GM19372 (cell line): ENCODE results near the gene LCORL.
A peak's percentile ranks its signal among the peaks of the same experiment; 100 is the strongest.
"Not testable (repeated sequence)": the region's sequence is repeated elsewhere in the genome, so short reads cannot be mapped to it uniquely, and the experiment has no call there.

ENCODE experiments used
- ATAC-seq: cut with Tn5 transposase; IDR thresholded peaks from one replicate; pipeline ENCODE4 v1.9.1; 2021; ENCODE audit warnings: mild to moderate bottlenecking, low read depth, moderate library complexity; ENCODE audit not compliant: unreplicated experiment

The LCORL gene

DNA sequence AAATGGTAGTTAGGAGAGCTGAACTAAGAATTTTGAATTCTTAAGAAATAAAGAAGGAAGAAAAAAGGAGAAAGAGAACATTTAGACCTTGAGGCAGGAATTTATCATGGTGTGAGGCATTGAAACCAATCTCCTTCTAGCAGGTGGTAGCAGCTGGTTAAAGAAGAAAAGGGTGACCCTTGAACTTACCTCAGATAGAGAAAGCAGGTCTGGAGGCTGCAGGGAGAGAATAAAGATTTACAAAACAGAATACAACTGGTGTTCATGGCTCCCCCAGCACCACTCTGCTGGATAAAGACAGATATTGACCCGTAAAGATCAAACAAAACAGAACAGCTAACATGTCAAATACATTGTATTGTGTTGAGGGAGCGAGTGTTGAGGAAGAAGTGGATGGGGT lies 154.7 kb downstream of the LCORL start:
- no peak for ATAC-seq

- no peak for ATAC-seq
These were observed 155.6 kb downstream of the LCORL start for GRCh38 chr4:17865866-17866363.

GRCh38 chr4:17861906-17862305 lies 159.6 kb downstream of the LCORL start:
- ATAC-seq, result not testable (repeated sequence)

DNA sequence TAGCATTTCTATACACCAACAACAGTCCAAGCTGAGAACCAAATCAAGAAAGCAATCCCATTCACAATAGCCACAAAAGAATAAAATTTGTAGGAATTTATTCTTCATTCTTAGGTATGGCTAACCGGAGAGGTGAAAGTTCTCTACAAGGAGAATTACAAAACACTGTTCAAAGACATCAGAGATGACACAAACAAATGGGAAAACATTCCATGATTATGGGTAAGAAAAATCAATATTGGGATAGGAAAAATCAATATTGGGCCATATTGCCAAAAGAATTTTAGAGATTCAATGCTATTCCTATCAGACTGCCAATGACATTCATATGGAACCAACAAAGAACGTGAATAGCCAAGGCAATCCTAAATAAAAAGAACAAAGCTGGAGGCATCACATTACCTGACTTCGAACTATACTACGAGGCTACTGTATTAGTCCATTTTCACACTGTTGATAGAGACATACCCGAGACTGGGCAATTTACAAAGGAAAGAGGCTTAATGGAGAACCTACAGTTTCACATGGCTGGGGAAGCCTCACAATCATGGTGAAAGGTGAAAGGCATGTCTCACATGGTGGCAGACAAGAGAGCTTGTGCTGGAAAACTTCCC lies 161.7 kb downstream of the LCORL start:
- no peak for ATAC-seq

GRCh38 chr4:17854036-17854435 lies 167.5 kb downstream of the LCORL start:
- no peak for ATAC-seq

DNA sequence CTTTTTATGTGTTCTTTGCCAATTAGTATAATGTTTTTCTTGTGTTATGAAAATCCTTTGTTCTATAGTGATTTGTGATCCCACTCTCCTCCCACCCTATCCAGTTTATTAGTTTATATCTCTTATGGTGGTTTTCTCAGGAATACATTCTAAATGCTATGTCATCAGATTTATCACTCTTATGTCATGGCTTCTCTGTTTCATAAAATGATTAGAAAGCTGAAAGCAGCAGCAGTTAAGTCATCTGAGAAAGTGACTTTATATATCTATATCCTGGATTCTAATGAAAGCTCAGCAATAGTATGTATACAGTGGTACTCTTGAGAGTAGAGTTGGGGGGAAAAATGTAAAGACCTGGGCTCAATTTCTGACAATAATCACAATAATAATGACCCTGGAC lies 169.6 kb downstream of the LCORL start:
- ATAC-seq, result no peak

DNA sequence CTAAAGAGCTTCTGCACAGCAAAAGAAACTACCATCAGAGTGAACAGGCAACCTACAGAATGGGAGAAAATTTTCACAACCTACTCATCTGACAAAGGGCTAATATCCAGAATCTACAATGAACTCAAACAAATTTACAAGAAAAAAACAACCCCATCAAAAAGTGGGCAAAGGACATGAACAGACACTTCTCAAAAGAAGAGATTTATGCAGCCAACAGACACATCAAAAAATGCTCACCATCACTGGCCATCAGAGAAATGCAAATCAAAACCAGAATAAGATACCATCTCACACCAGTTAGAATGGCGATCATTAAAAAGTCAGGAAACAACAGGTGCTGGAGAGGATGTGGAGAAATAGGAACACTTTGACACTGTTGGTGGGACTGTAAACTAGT lies 171.3 kb downstream of the LCORL start:
- not testable (repeated sequence) for ATAC-seq

GRCh38 chr4:17846266-17846665 lies 175.3 kb downstream of the LCORL start:
- ATAC-seq, result no peak

GRCh38 chr4:17823871-17824669 lies 197.5 kb downstream of the LCORL start:
- ATAC-seq, result no peak

DNA sequence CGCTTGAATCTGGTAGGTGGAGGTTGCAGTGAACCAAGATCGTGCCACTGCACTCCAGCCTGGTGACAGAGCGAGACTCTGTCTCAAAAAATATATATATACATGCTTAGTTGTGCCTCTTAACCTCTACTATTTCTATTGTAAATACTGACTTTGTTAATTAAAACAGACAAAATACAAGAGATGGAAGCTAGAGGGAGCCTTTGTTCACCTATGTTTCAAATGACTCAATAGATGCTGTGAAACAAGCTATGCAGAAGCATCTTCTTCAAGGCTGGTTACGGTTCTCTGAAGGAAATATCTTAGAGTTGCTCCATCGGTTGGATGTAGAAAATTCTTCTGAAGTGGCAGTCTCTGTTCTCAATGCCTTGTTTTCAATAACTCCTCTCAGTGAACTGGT lies 204.5 kb downstream of the LCORL start:
- ATAC-seq, result peak; percentile 87

DNA sequence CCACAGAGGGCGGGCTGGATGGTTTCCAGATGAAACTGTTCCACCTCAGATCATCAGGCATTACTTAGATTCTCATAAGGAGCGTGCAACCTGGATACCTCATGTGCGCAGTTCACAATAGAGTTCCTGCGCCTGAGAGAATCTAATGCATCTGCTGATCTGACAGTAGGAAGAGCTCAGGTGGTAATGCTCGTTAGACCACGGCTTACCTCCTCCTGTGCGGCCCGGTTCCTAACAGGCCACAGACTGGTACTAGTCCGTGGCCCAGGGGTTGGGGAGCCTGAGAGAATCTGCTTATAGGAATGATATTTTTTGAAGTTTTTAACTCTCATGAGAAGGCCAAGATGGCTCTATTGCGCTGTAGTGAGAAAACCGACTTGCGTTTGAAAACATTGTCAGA lies 205.4 kb downstream of the LCORL start:
- no peak for ATAC-seq

- no peak for ATAC-seq
These were observed 207.4 kb downstream of the LCORL start for GRCh38 chr4:17814140-17814539.

GRCh38 chr4:17812801-17813200 lies 208.8 kb downstream of the LCORL start:
- ATAC-seq, result no peak

GRCh38 chr4:17812125-17812524 lies 209.4 kb downstream of the LCORL start:
- ATAC-seq, result no peak

GRCh38 chr4:17811078-17811603 lies 210.4 kb downstream of the LCORL start:
- ATAC-seq, result peak; percentile 24

- ATAC-seq, result peak; percentile 86
These were observed 211.1 kb downstream of the LCORL start, which contains the start of the genes DCAF16 and NCAPG for GRCh38 chr4:17810260-17811077. Gene DCAF16 (minus strand): TSS chr4:17810757. CDS start chr4:17804141, 6,616 bp downstream. Gene NCAPG (plus strand): TSS chr4:17810979. CDS start chr4:17811078, 99 bp downstream.

- ATAC-seq, result no peak
These were observed 211.9 kb downstream of the LCORL start for GRCh38 chr4:17809667-17810066.

GRCh38 chr4:17807446-17807845 lies 214.1 kb downstream of the LCORL start:
- no peak for ATAC-seq

- no peak for ATAC-seq
These were observed 215.9 kb downstream of the LCORL start for GRCh38 chr4:17805580-17806155.

GRCh38 chr4:17797808-17798207 lies 223.7 kb downstream of the LCORL start:
- ATAC-seq, result no peak
